Measurements from ENCODE around the gene IFNL1. TPM values are rescaled to one million over a fixed set of nuclear protein-coding genes. Genes with fewer than 3 reads are reported as not detected.
A peak's percentile ranks its signal among the peaks of the same experiment; 100 is the strongest.

The IFNL1 gene
- total RNA-seq (not detected), polyA plus RNA-seq (0.21 TPM)
- long read RNA-seq, donor 1, result 0 reads
- long read RNA-seq, donor 2, result 0 reads
- long read RNA-seq, donor 3, partial matches to known transcripts, result 605 of 1,139 reads
- long read RNA-seq, donor 3, other reads (novel, unspliced or antisense), result 534 of 1,139 reads
- long read RNA-seq, donor 4, result 0 reads
- long read RNA-seq, donor 5, result 0 reads
- long read RNA-seq, donor 6, result 0 reads
- long read RNA-seq, donor 7, result 0 reads
- long read RNA-seq, donor 8, result 0 reads
- long read RNA-seq, donor 9, result 0 reads
- long read RNA-seq, donor 10, result 0 reads

DNA sequence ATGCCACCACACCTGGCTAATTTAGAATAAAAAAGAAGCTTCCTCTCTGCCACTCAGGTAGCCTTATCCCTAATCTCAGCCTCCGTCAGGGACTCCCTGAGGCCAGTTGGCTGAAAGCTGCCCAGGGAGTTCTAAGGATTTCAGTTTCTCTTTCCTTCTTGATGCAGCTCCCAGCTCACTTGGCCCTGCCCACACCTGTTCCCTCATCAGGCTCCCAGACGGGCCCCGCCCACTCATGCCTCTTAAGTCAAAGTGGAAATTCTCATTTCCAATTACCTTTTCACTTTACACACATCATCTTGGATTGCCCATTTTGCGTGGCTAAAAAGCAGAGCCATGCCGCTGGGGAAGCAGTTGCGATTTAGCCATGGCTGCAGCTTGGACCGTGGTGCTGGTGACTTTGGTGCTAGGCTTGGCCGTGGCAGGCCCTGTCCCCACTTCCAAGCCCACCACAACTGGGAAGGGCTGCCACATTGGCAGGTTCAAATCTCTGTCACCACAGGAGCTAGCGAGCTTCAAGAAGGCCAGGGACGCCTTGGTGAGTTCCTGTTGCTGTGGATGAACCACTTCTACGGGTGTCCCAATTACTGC is at the start of gene IFNL1:
TSS of gene IFNL1 (plus strand) at position 353 of the 591 bp plus-strand sequence. CDS start at position 368, 15 bp downstream.
- 94% methylated on average over 11 of the region's 11 CpGs for WGBS
- peak in 1 of 9 donors; percentile 7 for DNase-seq (ENCODE audit: low read depth in 6 of 9, low spot score in 9 of 9)
- H3K36me3 ChIP-seq (ENCODE audit: control insufficient read depth in 2 of 2, insufficient read depth in 2 of 2, low read length in 1 of 2), result no peaks in the 10 kb centered on the region

DNA sequence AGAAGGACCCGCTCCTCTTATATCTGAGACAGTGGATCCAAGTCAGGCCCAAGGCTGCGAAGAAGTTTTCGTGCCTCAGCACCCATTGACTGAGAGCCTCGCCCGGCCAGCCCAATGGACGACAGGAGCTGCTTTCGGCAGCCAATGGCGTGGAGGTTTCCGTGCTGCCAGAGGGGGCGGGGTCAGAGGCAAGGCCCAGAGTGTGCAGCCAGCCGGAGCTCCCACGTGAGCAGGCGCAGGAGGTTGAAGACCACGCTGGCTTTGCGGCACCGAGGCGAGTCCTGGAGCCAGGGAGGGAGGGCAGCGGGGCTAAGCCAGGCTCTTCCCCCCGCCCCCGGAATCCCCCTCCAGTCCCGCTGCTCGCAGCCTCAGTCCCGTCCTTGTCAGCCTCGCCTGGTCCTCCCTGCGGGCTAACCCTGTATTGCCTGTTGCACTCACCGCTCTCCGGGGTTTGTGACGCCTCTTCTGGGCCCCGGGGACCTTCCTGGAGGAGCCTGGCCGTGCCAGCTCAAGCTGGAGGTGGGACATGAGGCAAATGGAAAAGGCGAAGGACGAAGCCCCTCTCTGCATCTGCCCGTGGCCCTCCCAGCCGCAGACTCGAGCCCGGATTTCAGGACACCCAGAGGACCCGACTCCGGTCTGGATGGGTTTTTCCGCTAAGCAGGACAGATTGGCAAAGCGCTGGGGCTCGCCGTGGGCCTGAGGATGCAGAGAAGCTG is 49.1 kb upstream of the IFNL1 start:
- Histone ChIP-seq H3K36me3 (ENCODE audit: control insufficient read depth in 2 of 2, insufficient read depth in 2 of 2, low read length in 1 of 2) (no peaks in the 10 kb centered on the region), H3K4me1 (ENCODE audit: control insufficient read depth in 2 of 2, insufficient read depth in 2 of 2, low read length in 2 of 2) (peaks cover 0 to 5% of the 10 kb centered on the region in 2 donors), H3K9me3 (ENCODE audit: control insufficient read depth in 2 of 2, insufficient read depth in 1 of 2, low read length in 1 of 2) (no peaks in the 10 kb centered on the region), H3K27ac (ENCODE audit: low read depth in 1 of 2, low read length in 1 of 2) (no peak overlapping the region), H3K4me3 (ENCODE audit: low read length in 2 of 2) (no peak overlapping the region), H3K27me3 (ENCODE audit: control insufficient read depth in 2 of 2, insufficient read depth in 1 of 2, low read length in 1 of 2) (peaks cover 9 to 41% of the 10 kb centered on the region in 2 donors)
- peak in 2 of 9 donors; percentile 12 to 15 for DNase-seq (ENCODE audit: low read depth in 6 of 9, low spot score in 9 of 9)
- 50% methylated on average over 42 of the region's 42 CpGs for WGBS

More for the DNA sequence above, at the start of gene IFNL1:
- H3K4me3 ChIP-seq (ENCODE audit: low read length in 2 of 2), result no peak within 1 kb of the TSS
- no peak within 1 kb of the TSS for H3K27ac ChIP-seq (ENCODE audit: low read depth in 1 of 2, low read length in 1 of 2)
- peaks cover 0 to 10% of the 10 kb centered on the region in 2 donors for H3K27me3 ChIP-seq (ENCODE audit: control insufficient read depth in 2 of 2, insufficient read depth in 1 of 2, low read length in 1 of 2)
- no peaks in the 10 kb centered on the region for H3K4me1 ChIP-seq (ENCODE audit: control insufficient read depth in 2 of 2, insufficient read depth in 2 of 2, low read length in 2 of 2)
- no peaks in the 10 kb centered on the region for H3K9me3 ChIP-seq (ENCODE audit: control insufficient read depth in 2 of 2, insufficient read depth in 1 of 2, low read length in 1 of 2)

DNA sequence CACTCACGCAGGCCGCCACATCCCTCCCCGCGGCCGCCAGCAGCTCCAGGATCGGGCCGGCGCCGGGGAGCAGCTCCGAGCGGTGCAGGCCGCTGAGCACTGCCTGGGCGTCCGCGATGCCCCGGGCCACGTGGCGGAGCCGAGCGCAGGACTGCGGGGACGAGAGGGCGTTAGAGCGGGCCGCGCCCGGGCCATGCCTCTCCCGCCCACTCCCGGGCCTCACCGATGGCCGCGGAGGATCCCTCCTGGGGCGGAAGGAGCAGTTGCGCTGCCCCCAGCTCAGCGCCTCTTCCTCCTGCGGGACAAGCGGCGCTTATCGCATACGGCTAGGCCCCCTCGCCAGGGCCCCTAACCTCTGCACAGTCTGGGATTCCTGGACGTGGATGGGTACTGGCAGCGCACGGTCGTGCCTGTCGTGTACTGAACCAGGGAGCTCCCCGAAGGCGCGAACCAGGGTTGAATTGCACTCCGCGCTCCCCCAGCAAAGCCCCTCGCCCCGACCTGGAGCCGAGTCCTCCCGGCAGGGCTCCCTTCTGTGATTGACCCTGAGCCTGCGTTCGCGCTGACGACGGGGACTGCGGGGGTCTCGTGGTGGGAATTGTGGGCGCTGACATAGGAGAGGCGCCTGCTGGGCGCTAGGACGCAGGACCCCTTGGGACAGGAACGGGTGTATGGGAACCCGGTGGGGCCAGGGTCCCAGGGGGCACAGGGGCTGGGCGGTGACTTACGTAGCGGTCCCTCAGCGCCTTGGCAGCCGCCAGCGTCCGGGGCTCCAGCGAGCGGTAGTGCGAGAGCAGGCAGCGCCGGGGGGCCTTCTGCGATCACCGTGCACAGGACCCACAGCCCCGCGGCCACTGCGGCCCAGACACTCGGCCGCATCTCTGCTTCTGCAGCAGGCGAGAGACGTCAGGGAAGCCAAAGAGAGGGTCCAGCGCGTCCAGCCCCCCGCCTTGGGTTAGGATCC is 48.2 kb upstream of the IFNL1 start:
- no peak for DNase-seq (ENCODE audit: low read depth in 6 of 9, low spot score in 9 of 9)
- no peak overlapping the region for H3K27ac ChIP-seq (ENCODE audit: low read depth in 1 of 2, low read length in 1 of 2)
- no peaks in the 10 kb centered on the region for H3K36me3 ChIP-seq (ENCODE audit: control insufficient read depth in 2 of 2, insufficient read depth in 2 of 2, low read length in 1 of 2)
- WGBS, result 54% methylated on average over 92 of the region's 92 CpGs
- no peaks in the 10 kb centered on the region for H3K9me3 ChIP-seq (ENCODE audit: control insufficient read depth in 2 of 2, insufficient read depth in 1 of 2, low read length in 1 of 2)
- H3K4me3 ChIP-seq (ENCODE audit: low read length in 2 of 2), result no peak overlapping the region
- peaks cover 9 to 48% of the 10 kb centered on the region in 2 donors for H3K27me3 ChIP-seq (ENCODE audit: control insufficient read depth in 2 of 2, insufficient read depth in 1 of 2, low read length in 1 of 2)
- peaks cover 0 to 5% of the 10 kb centered on the region in 2 donors for H3K4me1 ChIP-seq (ENCODE audit: control insufficient read depth in 2 of 2, insufficient read depth in 2 of 2, low read length in 2 of 2)

DNA sequence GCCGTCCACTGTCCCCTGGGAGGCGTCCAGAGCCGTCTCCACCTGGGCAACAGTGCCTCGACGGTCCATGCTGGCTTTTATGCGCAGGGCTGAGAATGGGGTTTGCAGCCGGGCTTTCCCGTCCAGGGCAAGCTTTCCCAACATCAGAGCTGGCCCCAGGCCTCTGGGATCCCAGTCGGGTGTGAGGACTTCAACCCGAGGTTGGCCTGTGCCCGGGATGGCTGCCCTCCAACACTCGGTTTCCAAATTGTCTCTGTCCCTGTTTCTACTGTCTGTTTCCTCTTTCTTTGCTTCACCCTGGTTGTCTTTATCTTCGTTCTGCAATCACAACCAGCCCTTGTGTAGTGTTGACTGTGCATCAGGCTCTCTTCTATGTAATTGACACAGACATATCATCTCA is 47.4 kb upstream of the IFNL1 start, which contains the start of gene IFNL4:
TSS of gene IFNL4 (minus strand) at position 51 of the 400 bp plus-strand sequence.
- no peak within 1 kb of the TSS for H3K4me3 ChIP-seq (ENCODE audit: low read length in 2 of 2)
- DNase-seq (ENCODE audit: low read depth in 6 of 9, low spot score in 9 of 9), result no peak
- H3K27me3 ChIP-seq (ENCODE audit: control insufficient read depth in 2 of 2, insufficient read depth in 1 of 2, low read length in 1 of 2), result peaks cover 9 to 51% of the 10 kb centered on the region in 2 donors
- H3K36me3 ChIP-seq (ENCODE audit: control insufficient read depth in 2 of 2, insufficient read depth in 2 of 2, low read length in 1 of 2), result no peaks in the 10 kb centered on the region
- H3K27ac ChIP-seq (ENCODE audit: low read depth in 1 of 2, low read length in 1 of 2), result no peak within 1 kb of the TSS
- peaks cover 0 to 5% of the 10 kb centered on the region in 2 donors for H3K4me1 ChIP-seq (ENCODE audit: control insufficient read depth in 2 of 2, insufficient read depth in 2 of 2, low read length in 2 of 2)
- H3K9me3 ChIP-seq (ENCODE audit: control insufficient read depth in 2 of 2, insufficient read depth in 1 of 2, low read length in 1 of 2), result no peaks in the 10 kb centered on the region
- WGBS, result 89% methylated on average over 13 of the region's 13 CpGs

DNA sequence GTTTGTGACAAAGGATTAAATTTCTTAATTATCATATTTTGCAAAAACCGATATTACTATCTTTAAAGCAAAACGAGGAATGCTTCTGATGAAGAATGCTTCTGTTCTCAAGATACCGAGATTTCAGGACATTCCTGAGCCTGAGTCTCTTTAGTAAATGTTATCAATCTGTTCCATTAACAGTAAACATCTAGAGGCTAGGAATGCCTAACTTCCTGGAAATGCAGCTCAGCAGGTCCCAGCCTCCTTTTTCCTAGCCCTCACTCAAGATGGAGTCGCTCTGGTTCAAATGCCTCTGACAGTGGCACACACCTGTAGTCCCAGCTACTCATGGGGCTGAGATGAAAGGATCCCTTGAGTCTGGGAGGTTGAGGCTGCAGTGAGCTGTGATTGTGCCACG is 45.1 kb upstream of the IFNL1 start:
- H3K4me3 ChIP-seq (ENCODE audit: low read length in 2 of 2), result no peak overlapping the region
- DNase-seq (ENCODE audit: low read depth in 6 of 9, low spot score in 9 of 9), result no peak
- peaks cover 0 to 5% of the 10 kb centered on the region in 2 donors for H3K4me1 ChIP-seq (ENCODE audit: control insufficient read depth in 2 of 2, insufficient read depth in 2 of 2, low read length in 2 of 2)
- no peak overlapping the region for H3K27ac ChIP-seq (ENCODE audit: low read depth in 1 of 2, low read length in 1 of 2)
- 98% methylated on average over 5 of the region's 5 CpGs for WGBS
- no peaks in the 10 kb centered on the region for H3K36me3 ChIP-seq (ENCODE audit: control insufficient read depth in 2 of 2, insufficient read depth in 2 of 2, low read length in 1 of 2)
- peaks cover 9 to 56% of the 10 kb centered on the region in 2 donors for H3K27me3 ChIP-seq (ENCODE audit: control insufficient read depth in 2 of 2, insufficient read depth in 1 of 2, low read length in 1 of 2)
- H3K9me3 ChIP-seq (ENCODE audit: control insufficient read depth in 2 of 2, insufficient read depth in 1 of 2, low read length in 1 of 2), result peaks cover 0 to 1% of the 10 kb centered on the region in 2 donors

DNA sequence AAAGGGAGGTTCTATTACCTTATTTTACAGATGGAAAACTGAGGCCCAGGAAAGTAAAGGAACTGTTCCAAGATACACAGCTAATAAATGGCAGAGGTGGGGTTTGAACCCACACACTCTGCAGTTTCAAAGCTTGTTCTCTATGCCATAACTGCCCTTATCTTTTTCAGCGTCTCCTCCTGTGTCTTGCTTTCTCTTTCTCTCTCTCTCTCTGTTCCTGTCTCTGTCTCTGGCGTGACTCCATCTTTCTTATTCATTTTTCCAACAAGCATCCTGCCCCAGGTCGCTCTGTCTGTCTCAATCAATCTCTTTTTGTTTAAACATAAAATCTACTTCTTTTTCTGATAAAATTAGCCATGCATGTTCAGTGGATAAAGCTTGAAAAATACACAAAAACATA is 44.4 kb upstream of the IFNL1 start:
- Histone ChIP-seq H3K9me3 (ENCODE audit: control insufficient read depth in 2 of 2, insufficient read depth in 1 of 2, low read length in 1 of 2) (peaks cover 0 to 1% of the 10 kb centered on the region in 2 donors), H3K27ac (ENCODE audit: low read depth in 1 of 2, low read length in 1 of 2) (no peak overlapping the region), H3K4me3 (ENCODE audit: low read length in 2 of 2) (no peak overlapping the region), H3K4me1 (ENCODE audit: control insufficient read depth in 2 of 2, insufficient read depth in 2 of 2, low read length in 2 of 2) (peaks cover 0 to 5% of the 10 kb centered on the region in 2 donors), H3K36me3 (ENCODE audit: control insufficient read depth in 2 of 2, insufficient read depth in 2 of 2, low read length in 1 of 2) (no peaks in the 10 kb centered on the region), H3K27me3 (ENCODE audit: control insufficient read depth in 2 of 2, insufficient read depth in 1 of 2, low read length in 1 of 2) (peaks cover 9 to 57% of the 10 kb centered on the region in 2 donors)
- DNase-seq (ENCODE audit: low read depth in 6 of 9, low spot score in 9 of 9), result no peak
- 73% methylated on average over 3 of the region's 3 CpGs for WGBS

DNA sequence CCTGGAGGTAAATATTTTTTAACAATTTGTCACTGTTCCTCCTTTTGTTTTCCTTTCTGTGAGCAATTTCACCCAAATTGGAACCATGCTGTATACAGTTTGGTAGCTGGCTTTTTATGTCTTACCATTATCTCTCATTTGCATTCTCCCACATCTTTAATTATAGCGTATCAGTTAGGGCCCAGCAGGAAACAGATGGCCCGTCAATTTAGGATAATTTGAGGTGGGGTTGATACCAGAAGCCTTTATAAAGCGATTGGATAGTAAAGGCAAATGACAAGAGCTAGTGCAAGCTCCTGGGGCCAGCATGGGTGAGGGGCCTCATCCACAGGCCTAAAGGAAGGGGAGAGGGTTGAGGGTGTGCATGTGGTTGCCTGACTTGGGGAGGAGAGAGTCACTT is 43.7 kb upstream of the IFNL1 start:
- no peak overlapping the region for H3K4me3 ChIP-seq (ENCODE audit: low read length in 2 of 2)
- H3K27ac ChIP-seq (ENCODE audit: low read depth in 1 of 2, low read length in 1 of 2), result no peak overlapping the region
- peaks cover 0 to under 1% of the 10 kb centered on the region in 2 donors for H3K4me1 ChIP-seq (ENCODE audit: control insufficient read depth in 2 of 2, insufficient read depth in 2 of 2, low read length in 2 of 2)
- H3K36me3 ChIP-seq (ENCODE audit: control insufficient read depth in 2 of 2, insufficient read depth in 2 of 2, low read length in 1 of 2), result no peaks in the 10 kb centered on the region
- no peak for DNase-seq (ENCODE audit: low read depth in 6 of 9, low spot score in 9 of 9)
- WGBS, result 7% methylated on average over 3 of the region's 3 CpGs
- H3K9me3 ChIP-seq (ENCODE audit: control insufficient read depth in 2 of 2, insufficient read depth in 1 of 2, low read length in 1 of 2), result peaks cover 0 to 1% of the 10 kb centered on the region in 2 donors
- peaks cover 4 to 51% of the 10 kb centered on the region in 2 donors for H3K27me3 ChIP-seq (ENCODE audit: control insufficient read depth in 2 of 2, insufficient read depth in 1 of 2, low read length in 1 of 2)

DNA sequence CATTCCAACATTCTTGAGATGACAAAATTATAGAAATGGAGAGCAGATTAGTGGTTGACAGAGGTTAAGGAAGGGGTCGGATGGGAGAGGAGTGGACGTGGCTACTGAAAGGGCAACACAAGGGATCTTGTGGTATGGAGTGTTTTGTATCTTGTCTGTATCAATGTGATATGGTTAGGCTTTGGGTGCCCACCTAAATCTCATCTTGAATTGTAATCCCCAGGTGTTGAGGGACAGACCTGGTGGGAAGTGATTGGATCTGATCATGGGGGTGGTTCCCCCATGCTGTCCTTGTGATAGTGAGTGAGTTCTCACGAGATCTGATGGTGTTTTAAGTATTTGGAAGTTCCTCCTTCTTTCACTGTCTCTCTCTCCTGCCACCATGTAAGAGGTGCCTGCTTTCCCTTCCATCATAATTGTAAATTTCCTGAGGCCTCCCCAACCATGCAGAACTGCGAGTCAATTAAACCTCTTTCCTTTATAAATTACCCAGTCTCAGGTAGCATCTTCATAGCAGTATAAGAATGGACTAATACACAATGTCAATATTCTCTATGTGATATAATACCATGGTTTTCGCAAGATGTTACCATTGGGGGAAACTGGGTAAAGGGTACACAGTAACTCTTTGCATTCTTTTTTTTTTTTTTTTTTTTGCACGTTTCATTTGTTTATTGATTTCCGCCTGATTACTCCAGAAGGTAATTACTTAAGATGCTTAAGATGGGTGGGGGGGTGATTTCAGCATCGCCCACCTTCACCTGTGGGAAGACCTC is 42.6 kb upstream of the IFNL1 start:
- peaks cover 0 to 40% of the 10 kb centered on the region in 2 donors for H3K27me3 ChIP-seq (ENCODE audit: control insufficient read depth in 2 of 2, insufficient read depth in 1 of 2, low read length in 1 of 2)

More for the DNA sequence above, 42.6 kb upstream of the IFNL1 start:
- no peak overlapping the region for H3K4me3 ChIP-seq (ENCODE audit: low read length in 2 of 2)
- H3K9me3 ChIP-seq (ENCODE audit: control insufficient read depth in 2 of 2, insufficient read depth in 1 of 2, low read length in 1 of 2), result peaks cover 0 to 1% of the 10 kb centered on the region in 2 donors
- no peaks in the 10 kb centered on the region for H3K36me3 ChIP-seq (ENCODE audit: control insufficient read depth in 2 of 2, insufficient read depth in 2 of 2, low read length in 1 of 2)
- H3K27ac ChIP-seq (ENCODE audit: low read depth in 1 of 2, low read length in 1 of 2), result no peak overlapping the region
- no peaks in the 10 kb centered on the region for H3K4me1 ChIP-seq (ENCODE audit: control insufficient read depth in 2 of 2, insufficient read depth in 2 of 2, low read length in 2 of 2)
- 88% methylated on average over 8 of the region's 8 CpGs for WGBS
- DNase-seq (ENCODE audit: low read depth in 6 of 9, low spot score in 9 of 9), result no peak

All from thymus (tissue), 14 donors.